Kidney epithelial cell (primary cell): ENCODE data around the gene SMAD3. TPM values are rescaled to one million over a fixed set of nuclear protein-coding genes. Genes with fewer than 3 reads are reported as not detected.

Source experiments
- DNase-seq: peaks from one replicate; pipeline ENCODE4 v3.0.0-alpha.2; 2010; ENCODE audit warnings: low read depth
- H3K27me3 ChIP-seq: 2 replicates; pipeline ENCODE4 v1.6.0; 2011; ENCODE audit warnings: low read length; ENCODE audit not compliant: control insufficient read depth, insufficient read depth
- H3K36me3 ChIP-seq: 2 replicates; pipeline ENCODE4 v1.5.1; 2011; ENCODE audit warnings: low read length; ENCODE audit not compliant: control insufficient read depth, insufficient read depth
- H3K4me3 ChIP-seq: 2 replicates; pipeline ENCODE4 v1.5.1; 2011; ENCODE audit warnings: low read depth, mild to moderate bottlenecking, control low read depth, low read length
- CTCF ChIP-seq: IDR thresholded peaks from 2 replicates; pipeline ENCODE4 v1.5.1; 2011; ENCODE audit warnings: mild to moderate bottlenecking, moderate library complexity, low read length, control low read depth, inconsistent platforms; ENCODE audit not compliant: insufficient read depth, poor library complexity, severe bottlenecking
- total RNA-seq: library from RNA; depleted of rRNA; stranded (reverse); fragments of >200 nt; gene quantifications from 2 replicates; pipeline ENCODE4 v1.2.3, GENCODE V29; 2015

SMAD3 gene
- total RNA-seq, 1 donor from 2014 or later = 34.8 TPM

DNA sequence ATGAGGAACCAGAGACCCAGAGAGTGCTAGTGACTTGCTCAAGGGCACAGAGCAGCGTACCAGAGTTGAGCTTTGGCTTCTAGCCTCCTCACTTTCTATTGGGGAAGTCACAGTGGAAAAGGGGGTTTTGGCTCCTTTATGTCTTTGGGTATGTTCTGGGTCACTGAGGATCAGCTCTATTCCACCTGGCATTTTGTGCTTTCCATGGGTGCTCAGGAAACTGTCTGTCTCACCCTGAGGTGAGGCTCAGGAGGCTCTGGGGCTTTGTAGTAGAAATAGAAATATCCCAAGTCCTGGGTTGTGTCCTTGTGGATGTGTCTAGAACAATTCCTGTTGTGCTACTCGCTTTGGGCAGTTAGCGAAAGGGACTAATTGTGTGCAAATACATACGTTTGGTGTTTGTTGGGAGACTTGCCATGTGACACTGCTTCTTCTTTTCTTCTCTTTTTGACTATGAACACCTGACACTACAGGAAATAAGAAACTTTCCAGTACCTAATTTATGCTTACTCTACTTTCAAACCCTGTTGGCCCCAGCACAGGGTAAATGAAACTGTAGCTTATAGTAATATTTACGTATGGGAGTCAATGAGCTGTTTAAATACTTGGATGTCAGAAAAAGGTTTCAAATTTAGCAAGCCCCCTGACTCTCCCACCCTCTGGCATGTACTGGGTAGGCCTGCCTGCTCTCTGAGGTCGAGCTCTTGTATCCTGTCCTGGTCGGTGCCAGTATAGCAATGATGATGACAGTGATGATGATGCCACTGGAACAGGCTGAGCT lies 35.6 kb downstream of the SMAD3 start:
- H3K36me3 ChIP-seq = no peaks in the 10 kb centered on the region
- TF ChIP-seq CTCF = no peak

DNA sequence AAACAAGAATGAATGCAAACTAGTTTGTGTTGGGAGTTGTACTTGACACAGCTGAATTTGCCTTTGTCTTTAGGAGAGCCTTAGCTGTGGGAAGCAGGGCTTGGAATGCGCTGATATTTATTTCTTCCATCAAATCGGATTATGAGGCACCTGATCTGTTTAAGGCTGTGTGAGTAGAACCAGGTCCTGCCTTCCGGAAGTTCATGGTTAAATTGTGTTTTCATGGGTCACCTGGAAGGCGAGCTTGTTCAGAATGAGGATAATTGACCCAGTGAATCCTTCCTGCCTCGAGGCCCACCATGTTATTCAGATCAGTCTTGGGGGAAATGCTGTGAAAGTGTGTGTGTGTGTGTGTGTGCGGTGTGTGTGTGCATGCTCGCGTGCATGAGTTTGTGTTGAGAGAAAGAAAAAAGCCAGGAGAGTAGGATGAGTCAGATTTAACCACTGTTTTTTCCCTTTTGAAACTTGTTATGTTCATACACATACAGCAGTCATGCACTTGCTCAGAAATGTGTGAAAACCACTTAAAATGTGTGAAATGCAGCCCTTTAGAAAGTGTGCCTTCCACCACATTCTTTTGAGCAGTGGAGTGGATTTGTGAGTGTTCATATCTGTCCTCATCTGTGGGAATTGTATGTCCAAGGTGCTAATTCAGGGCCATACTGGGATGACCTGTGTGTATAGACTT lies 36.7 kb downstream of the SMAD3 start:
- Histone ChIP-seq H3K27me3 (no peaks in the 10 kb centered on the region), H3K4me3 (no peak overlapping the region), H3K36me3 (no peaks in the 10 kb centered on the region)
- DNase-seq = no peak
- no peak for TF ChIP-seq CTCF

More for the DNA sequence above, 35.6 kb downstream of the SMAD3 start:
- Histone ChIP-seq H3K4me3 (no peak overlapping the region), H3K27me3 (no peaks in the 10 kb centered on the region)
- DNase-seq = no peak

- Histone ChIP-seq H3K27me3 (no peaks in the 10 kb centered on the region), H3K36me3 (no peaks in the 10 kb centered on the region), H3K4me3 (no peak overlapping the region)
- TF ChIP-seq CTCF = no peak
- DNase-seq = no peak
Observed at GRCh38 chr15:67102599-67102929, 37.2 kb downstream of the SMAD3 start.

DNA sequence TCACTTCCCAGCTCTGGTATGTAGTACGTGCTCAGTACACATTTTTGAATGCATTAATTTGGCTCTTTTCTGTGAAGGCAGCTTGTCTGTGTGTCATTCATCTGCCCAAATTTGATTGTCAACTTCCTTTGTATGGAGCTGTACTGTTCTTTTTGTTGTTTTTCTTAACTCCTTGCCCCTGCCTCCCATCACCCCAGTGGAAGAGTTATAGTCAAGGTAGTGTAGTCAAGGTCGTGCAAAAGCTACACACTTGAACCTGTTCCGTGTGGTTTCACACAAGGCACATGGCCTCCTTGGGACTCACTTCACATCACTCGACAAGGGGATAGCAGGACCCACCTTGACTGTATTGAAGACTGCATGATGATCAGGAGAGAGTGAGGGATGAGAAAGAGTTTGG lies 37.6 kb downstream of the SMAD3 start:
- no peak overlapping the region for H3K4me3 ChIP-seq
- H3K36me3 ChIP-seq = no peaks in the 10 kb centered on the region
- no peak for TF ChIP-seq CTCF
- no peaks in the 10 kb centered on the region for H3K27me3 ChIP-seq
- DNase-seq = no peak

- no peak for DNase-seq
- Histone ChIP-seq H3K36me3 (no peaks in the 10 kb centered on the region), H3K27me3 (no peaks in the 10 kb centered on the region), H3K4me3 (no peak overlapping the region)
- no peak for TF ChIP-seq CTCF
Observed at GRCh38 chr15:67103432-67103831, 38.0 kb downstream of the SMAD3 start.

DNA sequence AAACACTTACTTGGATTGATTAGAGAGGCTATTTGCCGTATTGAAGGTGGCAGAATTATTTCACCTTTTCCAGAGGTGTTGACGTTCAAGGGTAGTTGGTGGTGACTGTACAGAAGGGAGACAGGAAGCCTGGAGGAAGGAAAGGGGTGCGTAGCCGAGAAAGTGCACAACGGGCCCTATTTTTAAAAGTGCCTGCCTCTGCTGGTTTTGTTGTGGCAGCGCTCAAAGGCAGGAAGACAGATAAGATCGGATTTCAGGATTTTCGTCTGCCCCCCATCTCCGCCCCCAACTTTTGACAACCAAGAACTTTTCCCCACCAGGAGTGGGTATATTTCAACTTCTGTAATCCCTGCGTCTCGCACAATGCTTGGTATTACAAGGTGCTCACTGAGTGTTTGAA lies 38.5 kb downstream of the SMAD3 start:
- no peaks in the 10 kb centered on the region for H3K36me3 ChIP-seq
- no peak overlapping the region for H3K4me3 ChIP-seq
- no peak for DNase-seq
- no peak for TF ChIP-seq CTCF
- no peaks in the 10 kb centered on the region for H3K27me3 ChIP-seq
